Measurements from ENCODE around the gene PIK3R2.

The PIK3R2 gene

GRCh38 chr19:18174983-18175382, 22.0 kb downstream of the PIK3R2 start:
- no peak for DNase-seq

GRCh38 chr19:18176367-18177310, 23.7 kb downstream of the PIK3R2 start:
- no peak for DNase-seq

- no peak for DNase-seq
Observed at GRCh38 chr19:18179957-18180356, 27.0 kb downstream of the PIK3R2 start.

- no peak for DNase-seq
Observed at GRCh38 chr19:18183529-18183928, 30.6 kb downstream of the PIK3R2 start.

GRCh38 chr19:18185538-18185937, 32.6 kb downstream of the PIK3R2 start:
- no peak for DNase-seq

- DNase-seq: no peak
Observed at GRCh38 chr19:18190278-18190677, 37.3 kb downstream of the PIK3R2 start.

- no peak for DNase-seq
Observed at GRCh38 chr19:18191640-18192062, 38.7 kb downstream of the PIK3R2 start.

- peak; percentile 94 for DNase-seq
Observed at GRCh38 chr19:18192673-18193387, 39.9 kb downstream of the PIK3R2 start, which contains the start of gene MPV17L2. Gene MPV17L2 (plus strand): TSS chr19:18193218. CDS start chr19:18193282, 64 bp downstream.

- DNase-seq: no peak
Observed at GRCh38 chr19:18193388-18194180, 40.6 kb downstream of the PIK3R2 start.

- no peak for DNase-seq
Observed at GRCh38 chr19:18194181-18194530, 41.2 kb downstream of the PIK3R2 start.

- DNase-seq: no peak
Observed at GRCh38 chr19:18194554-18195238, 41.7 kb downstream of the PIK3R2 start.

GRCh38 chr19:18196511-18196845, 43.5 kb downstream of the PIK3R2 start:
- no peak for DNase-seq

- DNase-seq: no peak
Observed at GRCh38 chr19:18197306-18197705, 44.3 kb downstream of the PIK3R2 start.

GRCh38 chr19:18197941-18198340, 45.0 kb downstream of the PIK3R2 start:
- no peak for DNase-seq

- no peak for DNase-seq
Observed at GRCh38 chr19:18198374-18198773, 45.4 kb downstream of the PIK3R2 start.

- DNase-seq: no peak
Observed at GRCh38 chr19:18202397-18202777, 49.4 kb downstream of the PIK3R2 start.

- no peak for DNase-seq
Observed at GRCh38 chr19:18202778-18203407, 49.9 kb downstream of the PIK3R2 start.

- DNase-seq: no peak
Observed at GRCh38 chr19:18203408-18203862, 50.5 kb downstream of the PIK3R2 start.

- DNase-seq: peak; percentile 97
Observed at GRCh38 chr19:18203863-18204393, 51.0 kb downstream of the PIK3R2 start, which contains the start of gene RAB3A. Gene RAB3A (minus strand): TSS chr19:18204042. CDS start chr19:18202740, 1,302 bp downstream.

- DNase-seq: no peak
Observed at GRCh38 chr19:18204394-18205199, 51.6 kb downstream of the PIK3R2 start.
